HepG2 (cell line): ENCODE data around the gene FAM162A. TPM values are rescaled to one million over a fixed set of nuclear protein-coding genes. Genes with fewer than 3 reads are reported as not detected.

Experiments used
- ATRX ChIP-seq: sonication (generic); formaldehyde crosslinking; IDR thresholded peaks from 2 replicates; pipeline ENCODE4 v1.4.0; 2020; ENCODE audit warnings: missing genetic modification reagents, borderline replicate concordance
- CAMTA2 ChIP-seq: sonication (generic); formaldehyde crosslinking; IDR thresholded peaks from 2 replicates; pipeline ENCODE4 v1.4.0; 2020; ENCODE audit warnings: mild to moderate bottlenecking, missing genetic modification reagents, borderline replicate concordance
- CBX5 ChIP-seq: sonication (generic); formaldehyde crosslinking; IDR thresholded peaks from 2 replicates; pipeline ENCODE4 v1.4.0; 2020; ENCODE audit warnings: missing genetic modification reagents, borderline replicate concordance
- FOXA3 ChIP-seq: IDR thresholded peaks from 2 replicates; pipeline ENCODE4 v1.6.1; 2016; ENCODE audit warnings: missing genetic modification reagents, missing compliant biosample characterization
- NFKBIZ ChIP-seq: IDR thresholded peaks from 2 replicates; pipeline ENCODE4 v1.6.1; 2018; ENCODE audit warnings: missing genetic modification reagents, missing compliant biosample characterization
- NRL ChIP-seq: sonication (generic); formaldehyde crosslinking; IDR thresholded peaks from 2 replicates; pipeline ENCODE4 v1.5.0; 2020; ENCODE audit warnings: missing genetic modification reagents, mild to moderate bottlenecking, moderate library complexity, borderline replicate concordance
- RCOR2 ChIP-seq: IDR thresholded peaks from 2 replicates; pipeline ENCODE4 v1.6.1; 2016; ENCODE audit warnings: missing biosample characterization, missing genetic modification reagents
- RORA ChIP-seq: sonication (generic); formaldehyde crosslinking; IDR thresholded peaks from 2 replicates; pipeline ENCODE4 v1.5.0; 2020; ENCODE audit warnings: mild to moderate bottlenecking, missing genetic modification reagents, moderate library complexity
- SP1 ChIP-seq, 2 experiments: fragments of 450-650 bp in 1 of 2; sonication (generic) in 1 of 2; formaldehyde crosslinking in 1 of 2; IDR thresholded peaks; 2 replicates each; pipeline versions ENCODE4 v1.4.0 to v1.6.1; 2016 to 2020; ENCODE audit warnings: missing genetic modification reagents in 1 of 2
- SUZ12 ChIP-seq: fragments of 150-350 bp; IDR thresholded peaks from 2 replicates; pipeline ENCODE4 v1.6.1; 2014; ENCODE audit warnings: low read depth, low read length
- TEAD3 ChIP-seq: optimal IDR thresholded peaks from 2 replicates; pipeline ENCODE3; 2016; ENCODE audit warnings: borderline replicate concordance
- THYN1 ChIP-seq: sonication (generic); formaldehyde crosslinking; IDR thresholded peaks from 2 replicates; pipeline ENCODE4 v1.8.1; 2023; ENCODE audit warnings: low read depth, mild to moderate bottlenecking, moderate library complexity, missing genetic modification reagents, borderline replicate concordance
- ZNF564 ChIP-seq: sonication (generic); formaldehyde crosslinking; IDR thresholded peaks from 2 replicates; pipeline ENCODE4 v1.8.1; 2023; ENCODE audit warnings: mild to moderate bottlenecking, missing genetic modification reagents
- ZNF660 ChIP-seq: sonication (generic); formaldehyde crosslinking; IDR thresholded peaks from 2 replicates; pipeline ENCODE4 v1.5.1; 2020; ENCODE audit warnings: mild to moderate bottlenecking, low read depth, missing genetic modification reagents, borderline replicate concordance
- ZNF83 ChIP-seq: sonication (generic); formaldehyde crosslinking; IDR thresholded peaks from 2 replicates; pipeline ENCODE4 v1.4.0; 2020; ENCODE audit warnings: missing genetic modification reagents, mild to moderate bottlenecking, borderline replicate concordance
- polyA plus RNA-seq, 8 experiments: library from polyadenylated mRNA; depleted of rRNA in 3 of 8; stranded (reverse) in 7 of 8; unstranded in 1 of 8; fragments of >200 nt; fragmentation: Illumina TruSeq in 4 of 8; extraction: Trizol in 4 of 8; gene quantifications; 2 replicates each; pipeline versions ENCODE4 v1.2.1 to v1.2.3, GENCODE V29; 2011 to 2016; ENCODE audit warnings: low read depth in 4 of 8, missing spikeins in 1 of 8, mixed read lengths in 1 of 8; ENCODE audit not compliant: insufficient read depth in 1 of 8
- total RNA-seq, 5 experiments: library from RNA; depleted of rRNA; stranded (reverse); fragments of >200 nt; fragmentation: Illumina TruSeq; extraction: Trizol; gene quantifications; 2 replicates each; pipeline ENCODE4 v1.2.3, GENCODE V29; 2016; ENCODE audit warnings: low read depth in 1 of 5
- TF ChIP-seq, protein P1 (sequence below), 2 experiments: sonication (generic) in 1 of 2; formaldehyde crosslinking in 1 of 2; IDR thresholded peaks; 2 replicates each; pipeline versions ENCODE4 v1.4.0 to v1.6.1; 2016 to 2020; ENCODE audit warnings: borderline replicate concordance in 1 of 2, low read depth in 1 of 2, mild to moderate bottlenecking in 1 of 2, missing genetic modification reagents in 1 of 2
- TF ChIP-seq, protein P2 (sequence below): sonication (generic); formaldehyde crosslinking; IDR thresholded peaks from 2 replicates; pipeline ENCODE4 v1.4.0; 2020; ENCODE audit warnings: low read depth, mild to moderate bottlenecking, missing genetic modification reagents
- TF ChIP-seq, protein P3 (sequence below): sonication (generic); formaldehyde crosslinking; IDR thresholded peaks from 2 replicates; pipeline ENCODE4 v1.8.0; 2022; ENCODE audit warnings: missing genetic modification reagents, low read depth, mild to moderate bottlenecking, borderline replicate concordance
- TF ChIP-seq, protein P4 (sequence below): sonication (generic); formaldehyde crosslinking; IDR thresholded peaks from 2 replicates; pipeline ENCODE4 v1.8.0; 2022; ENCODE audit warnings: mild to moderate bottlenecking, missing genetic modification reagents; ENCODE audit not compliant: insufficient replicate concordance

The FAM162A gene
- total and polyA plus RNA-seq, 2 of the 13 experiments (the other 11 are each of a cell fraction or from before 2014, with no cell fraction given): 115 to 155 TPM

DNA sequence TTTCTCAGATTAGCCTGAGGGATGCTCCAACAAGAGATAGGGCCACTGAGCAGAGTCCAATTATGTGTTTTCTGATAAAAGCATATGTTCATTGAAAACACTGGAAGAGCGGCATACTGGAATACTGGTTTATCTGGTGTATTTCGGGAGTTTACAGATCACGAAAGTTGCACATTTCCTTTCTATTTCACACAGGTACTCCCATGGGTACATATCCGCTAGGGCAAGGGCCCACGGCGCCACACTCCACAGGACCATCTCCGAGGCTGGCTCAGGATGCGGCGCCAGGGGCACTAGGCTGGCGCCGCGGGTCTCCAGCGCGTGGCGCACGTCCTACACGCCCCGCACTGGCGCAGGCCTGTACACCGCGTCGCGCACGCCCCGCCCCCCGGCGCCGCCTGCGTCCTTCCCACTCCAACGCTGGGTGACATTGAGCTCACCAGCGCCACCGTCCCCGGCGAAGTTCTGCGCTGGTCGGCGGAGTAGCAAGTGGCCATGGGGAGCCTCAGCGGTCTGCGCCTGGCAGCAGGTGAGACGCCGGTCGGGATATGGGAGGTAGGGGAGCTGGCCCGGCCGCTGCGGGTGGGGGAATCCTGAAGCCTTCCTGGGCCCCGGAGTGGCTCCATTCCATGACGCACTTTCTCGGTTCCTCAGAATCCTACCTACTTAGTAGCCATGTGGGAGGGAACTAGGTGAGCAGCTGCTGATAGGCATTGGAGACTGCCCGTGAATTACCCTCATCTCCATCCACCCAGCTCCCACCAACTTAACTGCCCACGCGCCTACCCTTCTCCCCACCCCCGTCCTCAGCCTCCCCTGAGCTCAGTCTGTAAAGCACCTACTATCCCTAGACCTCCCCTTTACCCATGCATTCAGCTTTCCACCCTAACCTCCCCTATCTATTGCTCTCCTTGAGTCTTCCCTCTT, at the start of gene FAM162A (continued):
- TF ChIP-seq NFKBIZ (0 out of 2 replicates have a peak, but pooled peaks have one; percentile 28), CAMTA2 (CRISPR knock-in tag) (peak; percentile 61; the same call in 1 of the 2 replicates), ATRX (CRISPR knock-in tag) (no peak), RORA (CRISPR knock-in tag) (0 out of 2 replicates have a peak, but pooled peaks have one; percentile 19), NRL (no peak; the same call in 1 of the 2 replicates), ZNF83 (CRISPR knock-in tag) (peak; percentile 83; the same call in 1 of the 2 replicates), THYN1 (0 out of 2 replicates have a peak, but pooled peaks have one; percentile 35), RCOR2 (CRISPR knock-in tag) (no peak), ZNF564 (CRISPR knock-in tag) (peak; percentile 90; the same call in 1 of the 2 replicates), ZNF660 (CRISPR knock-in tag) (no peak), SUZ12 (no peak), CBX5 (CRISPR knock-in tag) (peak; percentile 95; the same call in 1 of the 2 replicates), SP1 (IDR thresholded peaks at IDR 0.05) (no peak), SP1 (CRISPR knock-in tag; IDR thresholded peaks at IDR 0.05) (peak; percentile 93), TEAD3 (CRISPR knock-in tag) (peak; percentile 83), FOXA3 (CRISPR knock-in tag) (peak; percentile 82; the same call in 1 of the 2 replicates)
- TF ChIP-seq, protein P1, sequence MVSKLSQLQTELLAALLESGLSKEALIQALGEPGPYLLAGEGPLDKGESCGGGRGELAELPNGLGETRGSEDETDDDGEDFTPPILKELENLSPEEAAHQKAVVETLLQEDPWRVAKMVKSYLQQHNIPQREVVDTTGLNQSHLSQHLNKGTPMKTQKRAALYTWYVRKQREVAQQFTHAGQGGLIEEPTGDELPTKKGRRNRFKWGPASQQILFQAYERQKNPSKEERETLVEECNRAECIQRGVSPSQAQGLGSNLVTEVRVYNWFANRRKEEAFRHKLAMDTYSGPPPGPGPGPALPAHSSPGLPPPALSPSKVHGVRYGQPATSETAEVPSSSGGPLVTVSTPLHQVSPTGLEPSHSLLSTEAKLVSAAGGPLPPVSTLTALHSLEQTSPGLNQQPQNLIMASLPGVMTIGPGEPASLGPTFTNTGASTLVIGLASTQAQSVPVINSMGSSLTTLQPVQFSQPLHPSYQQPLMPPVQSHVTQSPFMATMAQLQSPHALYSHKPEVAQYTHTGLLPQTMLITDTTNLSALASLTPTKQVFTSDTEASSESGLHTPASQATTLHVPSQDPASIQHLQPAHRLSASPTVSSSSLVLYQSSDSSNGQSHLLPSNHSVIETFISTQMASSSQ (IDR thresholded peaks at IDR 0.05; ENCODE audit: low read depth): no peak
- TF ChIP-seq, protein P1 (CRISPR knock-in tag; IDR thresholded peaks at IDR 0.05; ENCODE audit: borderline replicate concordance): peak; percentile 81; the same call in 1 of the 2 replicates
- TF ChIP-seq, protein P2, sequence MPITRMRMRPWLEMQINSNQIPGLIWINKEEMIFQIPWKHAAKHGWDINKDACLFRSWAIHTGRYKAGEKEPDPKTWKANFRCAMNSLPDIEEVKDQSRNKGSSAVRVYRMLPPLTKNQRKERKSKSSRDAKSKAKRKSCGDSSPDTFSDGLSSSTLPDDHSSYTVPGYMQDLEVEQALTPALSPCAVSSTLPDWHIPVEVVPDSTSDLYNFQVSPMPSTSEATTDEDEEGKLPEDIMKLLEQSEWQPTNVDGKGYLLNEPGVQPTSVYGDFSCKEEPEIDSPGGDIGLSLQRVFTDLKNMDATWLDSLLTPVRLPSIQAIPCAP (CRISPR knock-in tag): 0 out of 2 replicates have a peak, but pooled peaks have one; percentile 68
- TF ChIP-seq, protein P3, sequence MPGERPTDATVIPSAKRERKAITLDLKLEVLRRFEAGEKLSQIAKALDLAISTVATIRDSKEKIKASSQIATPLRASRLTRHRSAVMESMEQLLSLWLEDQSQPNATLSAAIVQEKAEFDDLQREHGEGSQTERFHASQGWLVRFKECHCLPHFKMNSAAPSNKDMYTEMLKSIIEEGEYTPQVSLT (CRISPR knock-in tag): peak; percentile 91; the same call in 1 of the 2 replicates
- TF ChIP-seq, protein P4, sequence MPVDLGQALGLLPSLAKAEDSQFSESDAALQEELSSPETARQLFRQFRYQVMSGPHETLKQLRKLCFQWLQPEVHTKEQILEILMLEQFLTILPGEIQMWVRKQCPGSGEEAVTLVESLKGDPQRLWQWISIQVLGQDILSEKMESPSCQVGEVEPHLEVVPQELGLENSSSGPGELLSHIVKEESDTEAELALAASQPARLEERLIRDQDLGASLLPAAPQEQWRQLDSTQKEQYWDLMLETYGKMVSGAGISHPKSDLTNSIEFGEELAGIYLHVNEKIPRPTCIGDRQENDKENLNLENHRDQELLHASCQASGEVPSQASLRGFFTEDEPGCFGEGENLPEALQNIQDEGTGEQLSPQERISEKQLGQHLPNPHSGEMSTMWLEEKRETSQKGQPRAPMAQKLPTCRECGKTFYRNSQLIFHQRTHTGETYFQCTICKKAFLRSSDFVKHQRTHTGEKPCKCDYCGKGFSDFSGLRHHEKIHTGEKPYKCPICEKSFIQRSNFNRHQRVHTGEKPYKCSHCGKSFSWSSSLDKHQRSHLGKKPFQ (CRISPR knock-in tag): peak; percentile 84
